Endodermal cell (in vitro differentiated cells): ENCODE data around the gene GSAP. TPM values are rescaled to one million over a fixed set of nuclear protein-coding genes. Genes with fewer than 3 reads are reported as not detected.

Experiments
- DNase-seq: peaks from one replicate; pipeline ENCODE4 v3.0.0-alpha.2; 2017
- H3K27ac ChIP-seq: 2 replicates; pipeline ENCODE4 v1.5.1; 2013; ENCODE audit warnings: mild to moderate bottlenecking, low read depth, low read length, moderate library complexity
- H3K27me3 ChIP-seq: 2 replicates; pipeline ENCODE4 v1.6.1; 2013; ENCODE audit warnings: mild to moderate bottlenecking, low read length, moderate library complexity; ENCODE audit not compliant: insufficient read depth, control insufficient read depth, poor library complexity, severe bottlenecking
- H3K36me3 ChIP-seq: 2 replicates; pipeline ENCODE4 v1.7.0; 2013; ENCODE audit warnings: mild to moderate bottlenecking, low read length, moderate library complexity; ENCODE audit not compliant: control insufficient read depth, insufficient read depth
- H3K4me1 ChIP-seq: one replicate; pipeline ENCODE4 v1.7.0; 2013; ENCODE audit warnings: low read length; ENCODE audit not compliant: control insufficient read depth, insufficient read depth
- H3K4me3 ChIP-seq: 2 replicates; pipeline ENCODE4 v1.5.1; 2013; ENCODE audit warnings: mild to moderate bottlenecking, low read length, moderate library complexity
- H3K9ac ChIP-seq: 2 replicates; pipeline ENCODE4 v1.6.1; 2013; ENCODE audit warnings: mild to moderate bottlenecking, low read length, moderate library complexity; ENCODE audit not compliant: poor library complexity, severe bottlenecking; ENCODE audit errors: extremely low read depth
- H3K9me3 ChIP-seq: 2 replicates; pipeline ENCODE4 v1.6.1; 2013; ENCODE audit warnings: mild to moderate bottlenecking, low read length, moderate library complexity; ENCODE audit not compliant: control insufficient read depth
- H3K27ac Mint-ChIP-seq: 2 replicates; pipeline ENCODE4 v1.8.0; 2020; ENCODE audit warnings: mixed read lengths
- H3K27me3 Mint-ChIP-seq: 2 replicates; pipeline ENCODE4 v1.8.0; 2021; ENCODE audit warnings: mild to moderate bottlenecking, mixed read lengths; ENCODE audit not compliant: insufficient read depth
- H3K36me3 Mint-ChIP-seq: 2 replicates; pipeline ENCODE4 v1.8.0; 2020; ENCODE audit warnings: low read depth, mixed read lengths
- H3K4me1 Mint-ChIP-seq: 2 replicates; pipeline ENCODE4 v1.8.0; 2020; ENCODE audit warnings: mixed read lengths
- H3K4me3 Mint-ChIP-seq: 2 replicates; pipeline ENCODE4 v1.8.0; 2020; ENCODE audit warnings: mild to moderate bottlenecking, moderate library complexity, mixed read lengths
- H3K9me3 Mint-ChIP-seq: 2 replicates; pipeline ENCODE4 v1.8.0; 2020; ENCODE audit warnings: mild to moderate bottlenecking, mixed read lengths
- WGBS, 2 experiments: methylation state at CpG; one replicate each; pipeline versions ENCODE4 v1.1.5 to v1.1.7; 2013; ENCODE audit warnings: missing lambda C conversion rate in 2 of 2, mixed read lengths in 1 of 2; ENCODE audit not compliant: insufficient coverage in 1 of 2, insufficient read length in 1 of 2; 5-methylcytosine and 5-hydroxymethylcytosine counted together
- total RNA-seq, 2 donors: library from RNA; stranded (reverse); fragmentation: NEBNext Ultra II Directional in 1 of 2; extraction: Animal tissue kit (Norgen Biotek cat#: 25700) in 1 of 2; gene quantifications; 2 replicates in 1 of 2; 3 replicates in 1 of 2; pipeline ENCODE4 v1.2.1, GENCODE V29; 2021
- TF ChIP-seq, protein P1 (sequence below): fragments of 200-600 bp; sonication (generic); conservative IDR thresholded peaks from 2 replicates; pipeline ENCODE4 v1.5.0; 2021; ENCODE audit warnings: antibody characterized with exemption, mild to moderate bottlenecking

Gene GSAP
- total RNA-seq, 2 donors from 2014 or later = 0.82 to 0.90 TPM

DNA sequence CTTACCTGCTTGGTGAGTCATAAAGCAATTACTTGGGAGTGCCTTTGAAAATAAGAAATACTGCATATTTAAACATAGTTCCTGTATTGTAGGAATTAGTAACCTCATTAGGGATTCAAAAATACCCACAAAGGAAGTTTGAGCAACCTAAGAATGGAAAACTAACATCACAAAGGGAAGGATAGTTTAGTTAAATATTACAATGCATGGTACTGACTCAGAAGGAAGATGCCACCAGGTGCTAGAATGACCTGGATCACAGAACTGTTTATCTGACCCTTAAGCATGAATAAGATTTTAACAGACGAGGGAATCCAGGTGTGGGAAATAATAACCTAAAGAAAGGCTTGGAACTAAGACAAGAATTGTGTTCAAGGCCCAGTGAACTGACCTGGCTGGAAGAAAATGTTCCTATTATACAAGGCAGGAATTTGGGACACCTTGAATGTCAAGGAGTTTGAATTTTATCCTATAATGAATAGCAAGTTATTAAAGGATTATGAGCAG, 106.4 kb downstream of the GSAP start:
- Mint-ChIP-seq H3K27me3 (no peaks in the 10 kb centered on the region), H3K4me1 (peaks cover 14% of the 10 kb centered on the region), H3K9me3 (peaks cover 14% of the 10 kb centered on the region), H3K27ac (no peak overlapping the region), H3K36me3 (peaks cover 4% of the 10 kb centered on the region), H3K4me3 (no peak overlapping the region)
- no peak for DNase-seq
- 88 to 91% methylated on average over 1 of the region's 1 CpG for WGBS, 2 experiments
- Histone ChIP-seq H3K27me3 (no peaks in the 10 kb centered on the region), H3K4me1 (no peaks in the 10 kb centered on the region), H3K9me3 (peaks cover 4% of the 10 kb centered on the region), H3K4me3 (no peak overlapping the region), H3K9ac (no peak overlapping the region), H3K36me3 (no peaks in the 10 kb centered on the region), H3K27ac (no peak overlapping the region)
- TF ChIP-seq, protein P1, sequence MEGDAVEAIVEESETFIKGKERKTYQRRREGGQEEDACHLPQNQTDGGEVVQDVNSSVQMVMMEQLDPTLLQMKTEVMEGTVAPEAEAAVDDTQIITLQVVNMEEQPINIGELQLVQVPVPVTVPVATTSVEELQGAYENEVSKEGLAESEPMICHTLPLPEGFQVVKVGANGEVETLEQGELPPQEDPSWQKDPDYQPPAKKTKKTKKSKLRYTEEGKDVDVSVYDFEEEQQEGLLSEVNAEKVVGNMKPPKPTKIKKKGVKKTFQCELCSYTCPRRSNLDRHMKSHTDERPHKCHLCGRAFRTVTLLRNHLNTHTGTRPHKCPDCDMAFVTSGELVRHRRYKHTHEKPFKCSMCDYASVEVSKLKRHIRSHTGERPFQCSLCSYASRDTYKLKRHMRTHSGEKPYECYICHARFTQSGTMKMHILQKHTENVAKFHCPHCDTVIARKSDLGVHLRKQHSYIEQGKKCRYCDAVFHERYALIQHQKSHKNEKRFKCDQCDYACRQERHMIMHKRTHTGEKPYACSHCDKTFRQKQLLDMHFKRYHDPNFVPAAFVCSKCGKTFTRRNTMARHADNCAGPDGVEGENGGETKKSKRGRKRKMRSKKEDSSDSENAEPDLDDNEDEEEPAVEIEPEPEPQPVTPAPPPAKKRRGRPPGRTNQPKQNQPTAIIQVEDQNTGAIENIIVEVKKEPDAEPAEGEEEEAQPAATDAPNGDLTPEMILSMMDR = no peak

DNA sequence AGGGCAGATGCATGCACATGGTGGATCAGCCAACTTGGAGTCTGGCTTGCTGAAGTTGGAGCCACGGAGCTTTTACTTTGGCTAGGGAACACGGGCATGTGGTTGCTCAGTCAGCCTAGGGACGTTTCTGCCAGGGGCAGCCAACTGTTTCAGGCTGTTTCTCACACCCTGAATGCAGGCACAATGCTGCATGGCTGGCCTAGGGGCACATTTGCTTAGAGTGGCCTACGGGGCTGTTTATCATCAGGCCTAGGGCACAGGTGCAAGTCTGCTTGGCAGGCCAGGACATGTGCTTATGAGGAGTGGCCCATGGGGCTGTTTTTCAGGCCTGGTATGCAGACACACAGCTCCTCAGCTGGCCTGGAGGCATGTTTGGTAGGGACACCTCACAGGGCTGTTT, 107.4 kb downstream of the GSAP start:
- Mint-ChIP-seq H3K4me1 (peaks cover 14% of the 10 kb centered on the region), H3K27ac (no peak overlapping the region), H3K4me3 (no peak overlapping the region), H3K36me3 (peaks cover 8% of the 10 kb centered on the region), H3K27me3 (no peaks in the 10 kb centered on the region), H3K9me3 (peaks cover 21% of the 10 kb centered on the region)
- Histone ChIP-seq H3K4me1 (no peaks in the 10 kb centered on the region), H3K9me3 (peaks cover 4% of the 10 kb centered on the region), H3K27me3 (no peaks in the 10 kb centered on the region), H3K27ac (no peak overlapping the region), H3K4me3 (no peak overlapping the region), H3K9ac (no peak overlapping the region), H3K36me3 (no peaks in the 10 kb centered on the region)
- no peak for DNase-seq
- TF ChIP-seq, protein P1 = no peak
- 86 to 91% methylated on average over 4 of the region's 4 CpGs for WGBS, 2 experiments

DNA sequence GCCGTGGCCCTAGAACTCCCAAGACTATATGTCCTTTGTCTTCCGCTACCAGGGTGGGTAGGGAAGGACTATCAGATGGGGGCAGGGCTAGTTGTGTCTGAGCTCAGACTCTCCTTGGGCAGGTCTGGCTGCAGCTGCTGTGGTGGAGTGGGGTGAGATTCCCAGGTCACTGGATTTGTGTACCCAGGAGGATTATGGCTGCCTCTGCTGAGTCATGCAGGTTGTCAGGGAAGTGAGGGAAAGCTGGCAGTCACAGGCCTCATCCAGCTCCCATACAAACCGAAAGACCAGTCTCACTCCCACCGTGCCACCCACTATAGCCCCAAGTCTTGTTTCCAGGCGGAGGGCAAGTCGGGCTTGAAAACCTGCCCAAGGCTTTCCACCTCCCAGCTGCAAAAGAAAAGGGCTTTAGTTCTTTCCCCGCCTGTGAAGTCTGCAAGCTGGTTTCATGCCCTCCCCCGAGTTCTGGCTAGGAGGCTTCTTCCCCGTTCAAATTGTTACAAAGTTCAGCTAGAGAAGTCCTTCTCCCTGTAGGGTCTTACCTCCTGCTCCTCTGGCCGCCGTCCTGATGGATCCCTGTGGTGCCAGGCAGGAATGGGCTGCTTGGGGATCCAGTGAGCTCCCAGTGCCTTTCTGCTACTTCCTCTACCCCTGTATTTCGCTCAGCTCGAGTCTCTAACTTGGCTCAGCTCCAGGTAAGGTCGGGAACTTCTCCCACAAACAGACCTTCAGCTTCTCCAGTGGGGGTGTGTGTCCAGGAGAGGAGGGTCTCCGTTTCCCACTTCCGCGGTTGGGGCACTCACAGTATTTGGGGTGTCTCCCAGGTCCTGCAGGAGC, 109.7 kb downstream of the GSAP start:
- peaks cover 21% of the 10 kb centered on the region for H3K9me3 Mint-ChIP-seq
- peaks cover 16% of the 10 kb centered on the region for H3K4me1 Mint-ChIP-seq
- peak overlapping the region; percentile 64 for H3K4me3 ChIP-seq
- H3K9ac ChIP-seq = peak overlapping the region; percentile 15
- WGBS, 2 experiments = 87 to 93% methylated on average over 8 to 17 of the region's 17 CpGs
- no peak overlapping the region for H3K27ac ChIP-seq
- H3K27me3 ChIP-seq = no peaks in the 10 kb centered on the region
- H3K36me3 Mint-ChIP-seq = peaks cover 8% of the 10 kb centered on the region
- no peaks in the 10 kb centered on the region for H3K27me3 Mint-ChIP-seq
- no peak for DNase-seq
- H3K4me1 ChIP-seq = no peaks in the 10 kb centered on the region
- H3K4me3 Mint-ChIP-seq = no peak overlapping the region
- peaks cover 4% of the 10 kb centered on the region for H3K9me3 ChIP-seq
- H3K27ac Mint-ChIP-seq = peak overlapping the region; percentile 93
- no peaks in the 10 kb centered on the region for H3K36me3 ChIP-seq
- TF ChIP-seq, protein P1 = no peak
